ENCODE results near the gene REG1A. TPM values are rescaled to one million over a fixed set of nuclear protein-coding genes. Genes with fewer than 3 reads are reported as not detected.

Gene REG1A
- total and polyA plus RNA-seq, 2 experiments from 2014 or later = not detected

DNA sequence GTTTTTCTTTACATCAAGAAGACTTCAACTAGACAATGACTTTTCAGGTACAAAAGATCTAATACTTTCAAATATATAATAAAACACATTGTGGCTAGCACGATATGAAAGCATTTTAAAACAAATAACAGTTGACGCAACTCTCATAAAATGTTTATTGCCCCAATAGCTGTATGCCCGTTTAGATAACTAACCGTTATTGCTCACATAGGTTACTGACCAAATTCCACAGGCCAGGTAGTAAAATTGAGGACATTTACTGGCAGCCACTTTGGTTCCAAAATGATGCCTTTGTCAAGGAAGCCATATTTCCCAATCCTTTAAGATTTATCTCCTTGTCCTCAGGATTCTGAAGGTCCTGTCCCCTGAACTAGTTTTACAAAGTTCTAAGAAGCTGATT lies 29.6 kb upstream of the REG1A start:
- in situ Hi-C loops (cut with MboI) = no loop called here
- DNase-seq = no peak
- no peaks in the 10 kb centered on the region for H3K9me2 ChIP-seq (ENCODE audit: insufficient read depth)
- no peak overlapping the region for H3K27ac ChIP-seq
- no peaks in the 10 kb centered on the region for H3F3A ChIP-seq (ENCODE audit: insufficient read depth)
- H4K20me1 ChIP-seq (ENCODE audit: insufficient read depth) = no peaks in the 10 kb centered on the region
- H3K4me1 ChIP-seq (ENCODE audit: insufficient read depth) = no peaks in the 10 kb centered on the region
- no peak for TF ChIP-seq EZH2 (IDR thresholded peaks at IDR 0.05; ENCODE audit: insufficient read depth, poor library complexity, severe bottlenecking)
- TF ChIP-seq EZH2phosphoT487 (IDR thresholded peaks at IDR 0.05; ENCODE audit: insufficient read depth, low read depth) = no peak
- H3K36me3 ChIP-seq (ENCODE audit: low read depth) = no peaks in the 10 kb centered on the region
- WGBS, 2 experiments (ENCODE audit: low coverage in 1 of 2, low lambda C conversion rate in 2 of 2, missing lambda C conversion rate in 2 of 2) = 33 to 36% methylated on average over 4 of the region's 4 CpGs
- no peaks in the 10 kb centered on the region for H3K79me2 ChIP-seq (ENCODE audit: insufficient read depth)
- H3K4me3 ChIP-seq = no peak overlapping the region
- H3K4me2 ChIP-seq (ENCODE audit: unreplicated experiment) = no peak overlapping the region
- H2AFZ ChIP-seq = no peak overlapping the region
- H3K9me3 ChIP-seq (ENCODE audit: low read depth) = no peaks in the 10 kb centered on the region
- H3K9ac ChIP-seq = no peak overlapping the region
- no peaks in the 10 kb centered on the region for H3K27me3 ChIP-seq (replicated peaks; ENCODE audit: insufficient read depth)

DNA sequence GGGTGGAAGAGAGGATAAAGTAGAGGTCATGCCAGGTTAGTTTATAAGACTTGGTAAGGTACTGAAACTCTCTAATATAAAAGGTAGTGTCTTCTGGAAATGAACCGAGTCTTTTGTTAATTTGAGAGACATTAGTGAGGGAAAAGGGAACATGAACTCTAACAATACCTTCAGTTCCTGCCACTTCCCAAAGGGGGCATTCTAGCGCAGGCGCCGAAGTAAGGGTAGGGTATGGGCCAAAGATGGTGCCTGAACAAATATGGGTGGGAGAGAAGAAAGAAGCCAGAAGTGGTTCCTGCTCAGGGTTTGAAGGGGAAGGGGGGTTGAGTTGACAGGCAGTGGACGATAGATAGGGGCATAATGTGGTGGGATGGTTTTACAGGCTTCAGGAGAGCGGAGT lies 22.4 kb upstream of the REG1A start:
- H3K79me2 ChIP-seq (ENCODE audit: insufficient read depth) = no peaks in the 10 kb centered on the region
- WGBS, 2 experiments (ENCODE audit: low coverage in 1 of 2, low lambda C conversion rate in 2 of 2, missing lambda C conversion rate in 2 of 2) = 32 to 38% methylated on average over 6 of the region's 6 CpGs
- no peaks in the 10 kb centered on the region for H3K27me3 ChIP-seq (replicated peaks; ENCODE audit: insufficient read depth)
- no peaks in the 10 kb centered on the region for H3K36me3 ChIP-seq (ENCODE audit: low read depth)
- in situ Hi-C loops (cut with MboI) = no loop called here
- no peak overlapping the region for H3K4me3 ChIP-seq
- no peaks in the 10 kb centered on the region for H3F3A ChIP-seq (ENCODE audit: insufficient read depth)
- no peak overlapping the region for H3K9ac ChIP-seq
- no peaks in the 10 kb centered on the region for H4K20me1 ChIP-seq (ENCODE audit: insufficient read depth)
- H3K9me2 ChIP-seq (ENCODE audit: insufficient read depth) = no peaks in the 10 kb centered on the region
- H2AFZ ChIP-seq = no peak overlapping the region
- no peak for TF ChIP-seq EZH2phosphoT487 (IDR thresholded peaks at IDR 0.05; ENCODE audit: insufficient read depth, low read depth)
- TF ChIP-seq EZH2 (IDR thresholded peaks at IDR 0.05; ENCODE audit: insufficient read depth, poor library complexity, severe bottlenecking) = no peak
- peaks cover 5% of the 10 kb centered on the region for H3K9me3 ChIP-seq (ENCODE audit: low read depth)
- no peak overlapping the region for H3K4me2 ChIP-seq (ENCODE audit: unreplicated experiment)
- H3K4me1 ChIP-seq (ENCODE audit: insufficient read depth) = no peaks in the 10 kb centered on the region
- no peak overlapping the region for H3K27ac ChIP-seq
- no peak for DNase-seq

DNA sequence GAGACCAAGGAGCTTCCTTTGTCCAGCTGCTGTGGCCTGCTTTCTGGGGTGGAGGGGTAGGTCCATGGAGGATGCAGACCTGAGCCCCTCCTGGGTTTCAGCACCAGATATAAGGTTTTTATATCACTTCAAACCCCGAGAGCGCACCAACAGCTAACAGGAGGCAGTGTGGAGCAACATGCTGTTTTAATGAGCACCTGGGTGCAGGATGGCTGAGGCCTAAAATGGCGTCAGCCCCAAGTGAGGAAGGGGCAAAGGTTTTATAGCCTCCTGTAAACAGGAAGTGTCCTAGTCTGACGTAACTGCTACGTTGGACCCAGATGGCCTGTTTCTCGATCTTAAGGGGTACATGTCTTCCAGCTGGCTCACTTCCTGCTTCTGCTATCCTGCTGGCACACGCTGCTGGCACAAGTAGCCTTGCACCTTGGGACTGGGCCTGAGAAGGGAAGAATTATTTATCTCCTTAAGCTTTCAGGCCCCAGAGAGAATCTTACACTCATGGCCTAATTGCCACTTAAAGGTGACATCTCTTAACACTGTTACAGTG lies 21.1 kb upstream of the REG1A start:
- DNase-seq = no peak
- no peaks in the 10 kb centered on the region for H3K27me3 ChIP-seq (replicated peaks; ENCODE audit: insufficient read depth)
- WGBS, 2 experiments (ENCODE audit: low coverage in 1 of 2, low lambda C conversion rate in 2 of 2, missing lambda C conversion rate in 2 of 2) = 17 to 19% methylated on average over 7 of the region's 7 CpGs
- no peaks in the 10 kb centered on the region for H3K79me2 ChIP-seq (ENCODE audit: insufficient read depth)
- in situ Hi-C loops (cut with MboI) = no loop called here
- no peak overlapping the region for H3K27ac ChIP-seq
- TF ChIP-seq EZH2 (IDR thresholded peaks at IDR 0.05; ENCODE audit: insufficient read depth, poor library complexity, severe bottlenecking) (no peak), EZH2phosphoT487 (IDR thresholded peaks at IDR 0.05; ENCODE audit: insufficient read depth, low read depth) (no peak)
- H3F3A ChIP-seq (ENCODE audit: insufficient read depth) = no peaks in the 10 kb centered on the region
- no peaks in the 10 kb centered on the region for H4K20me1 ChIP-seq (ENCODE audit: insufficient read depth)
- H3K9me3 ChIP-seq (ENCODE audit: low read depth) = peaks cover 5% of the 10 kb centered on the region
- no peaks in the 10 kb centered on the region for H3K36me3 ChIP-seq (ENCODE audit: low read depth)
- H3K4me3 ChIP-seq = no peak overlapping the region
- no peaks in the 10 kb centered on the region for H3K4me1 ChIP-seq (ENCODE audit: insufficient read depth)
- no peaks in the 10 kb centered on the region for H3K9me2 ChIP-seq (ENCODE audit: insufficient read depth)
- no peak overlapping the region for H3K4me2 ChIP-seq (ENCODE audit: unreplicated experiment)
- H3K9ac ChIP-seq = no peak overlapping the region
- H2AFZ ChIP-seq = no peak overlapping the region

DNA sequence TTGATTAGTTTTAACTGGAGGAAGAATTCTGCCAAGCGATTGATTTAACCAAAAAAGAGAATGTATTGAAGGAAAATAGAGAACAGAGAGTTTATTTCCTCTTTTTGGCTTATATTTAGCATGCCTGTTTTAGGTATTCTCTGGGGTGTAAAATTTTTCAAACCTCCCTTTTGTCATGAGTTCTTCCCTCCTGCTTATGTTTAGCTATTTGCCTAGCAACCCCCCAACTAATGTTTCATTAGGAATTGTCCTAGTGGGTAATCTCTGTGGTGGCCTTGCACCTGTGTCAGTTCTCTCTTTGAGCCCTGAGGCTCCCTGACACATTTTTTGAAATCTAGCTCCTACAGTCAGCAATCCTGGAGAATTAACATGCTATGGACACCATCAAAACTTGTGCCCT lies 20.0 kb upstream of the REG1A start:
- in situ Hi-C loops (cut with MboI) = no loop called here
- H3K4me1 ChIP-seq (ENCODE audit: insufficient read depth) = no peaks in the 10 kb centered on the region
- no peaks in the 10 kb centered on the region for H3K27me3 ChIP-seq (replicated peaks; ENCODE audit: insufficient read depth)
- TF ChIP-seq EZH2phosphoT487 (IDR thresholded peaks at IDR 0.05; ENCODE audit: insufficient read depth, low read depth) (no peak), EZH2 (IDR thresholded peaks at IDR 0.05; ENCODE audit: insufficient read depth, poor library complexity, severe bottlenecking) (no peak)
- H3K27ac ChIP-seq = no peak overlapping the region
- no peak overlapping the region for H3K4me3 ChIP-seq
- H3K4me2 ChIP-seq (ENCODE audit: unreplicated experiment) = no peak overlapping the region
- 33 to 40% methylated on average over 1 of the region's 1 CpG for WGBS, 2 experiments (ENCODE audit: low coverage in 1 of 2, low lambda C conversion rate in 2 of 2, missing lambda C conversion rate in 2 of 2)
- DNase-seq = no peak
- no peak overlapping the region for H3K9ac ChIP-seq
- H3K36me3 ChIP-seq (ENCODE audit: low read depth) = no peaks in the 10 kb centered on the region
- H3K79me2 ChIP-seq (ENCODE audit: insufficient read depth) = no peaks in the 10 kb centered on the region
- no peak overlapping the region for H2AFZ ChIP-seq
- H3K9me3 ChIP-seq (ENCODE audit: low read depth) = peaks cover 5% of the 10 kb centered on the region
- H3K9me2 ChIP-seq (ENCODE audit: insufficient read depth) = no peaks in the 10 kb centered on the region
- H3F3A ChIP-seq (ENCODE audit: insufficient read depth) = no peaks in the 10 kb centered on the region
- H4K20me1 ChIP-seq (ENCODE audit: insufficient read depth) = no peaks in the 10 kb centered on the region

DNA sequence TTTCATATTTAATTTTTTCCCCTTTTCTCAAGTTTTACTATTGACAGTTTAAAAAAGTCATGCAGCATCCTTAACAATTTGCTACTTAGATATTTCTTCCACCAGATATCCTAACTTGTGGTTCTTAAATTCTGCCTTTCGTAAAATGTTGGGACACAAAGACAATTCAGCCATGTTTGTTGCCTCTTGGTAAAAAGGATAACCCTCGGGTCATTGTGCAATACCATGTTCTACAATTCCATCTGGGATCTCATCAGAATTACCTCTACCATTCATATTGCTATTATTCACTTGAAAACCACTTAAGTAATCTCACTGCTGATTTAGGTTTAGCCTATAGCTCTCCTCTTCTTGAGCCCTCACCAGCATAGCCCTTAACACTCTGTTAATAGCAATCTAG lies 19.3 kb upstream of the REG1A start:
- no peak for DNase-seq
- Histone ChIP-seq H3F3A (ENCODE audit: insufficient read depth) (no peaks in the 10 kb centered on the region), H3K79me2 (ENCODE audit: insufficient read depth) (no peaks in the 10 kb centered on the region), H3K27me3 (replicated peaks; ENCODE audit: insufficient read depth) (no peaks in the 10 kb centered on the region), H3K4me1 (ENCODE audit: insufficient read depth) (no peaks in the 10 kb centered on the region), H3K4me3 (no peak overlapping the region), H3K36me3 (ENCODE audit: low read depth) (no peaks in the 10 kb centered on the region), H3K9ac (no peak overlapping the region), H2AFZ (no peak overlapping the region), H3K9me2 (ENCODE audit: insufficient read depth) (no peaks in the 10 kb centered on the region), H4K20me1 (ENCODE audit: insufficient read depth) (no peaks in the 10 kb centered on the region), H3K27ac (no peak overlapping the region), H3K9me3 (ENCODE audit: low read depth) (peaks cover 5% of the 10 kb centered on the region), H3K4me2 (ENCODE audit: unreplicated experiment) (no peak overlapping the region)
- in situ Hi-C loops (cut with MboI) = no loop called here
- WGBS, 2 experiments (ENCODE audit: low coverage in 1 of 2, low lambda C conversion rate in 2 of 2, missing lambda C conversion rate in 2 of 2) = 10 to 15% methylated on average over 2 of the region's 2 CpGs
- no peak for TF ChIP-seq EZH2phosphoT487 (IDR thresholded peaks at IDR 0.05; ENCODE audit: insufficient read depth, low read depth)
- TF ChIP-seq EZH2 (IDR thresholded peaks at IDR 0.05; ENCODE audit: insufficient read depth, poor library complexity, severe bottlenecking) = no peak

All from GM23248 (cell line).